Pancreas (tissue), 10 donors: ENCODE measurements around the gene TSPEAR. TPM values are rescaled to one million over a fixed set of nuclear protein-coding genes. Genes with fewer than 3 reads are reported as not detected.
"Not testable (repeated sequence)": the region's sequence is repeated elsewhere in the genome, so short reads cannot be mapped to it uniquely, and the experiment has no call there.

Experiments
- ATAC-seq, 4 donors: fragments of 200-7000 bp; cut with Tn5 transposase; one replicate each; pipeline versions ENCODE4 v1.8.0 to v1.9.1; 2020; ENCODE audit warnings: mild to moderate bottlenecking in 4 of 4, moderate library complexity in 4 of 4
- DNase-seq, 6 donors: peaks; one replicate each; pipeline ENCODE4 v3.0.0-alpha.2; 2020
- FAIRE-seq: peaks from 2 replicates; lab custom pipeline; 2012; peaks lifted over from hg19 to GRCh38; lab: Jason Lieb, UNC
- H3K27ac ChIP-seq, 4 donors: fragments of 200-600 bp; sonication (generic); 1 replicate in 3 of 4; 2 replicates in 1 of 4; pipeline versions ENCODE4 v1.5.0 to v1.8.0; 2020
- H3K27me3 ChIP-seq, 4 donors: fragments of 200-600 bp; one replicate each; pipeline ENCODE4 v1.8.0; 2021
- H3K36me3 ChIP-seq, 3 donors: fragments of 200-600 bp; sonication (generic) in 1 of 3; one replicate each; pipeline versions ENCODE4 v1.5.0 to v1.8.0; 2020 to 2021
- H3K4me1 ChIP-seq, 3 donors: fragments of 200-600 bp; one replicate each; pipeline ENCODE4 v1.8.0; 2021
- H3K4me3 ChIP-seq, 4 donors: fragments of 200-600 bp; sonication (generic) in 2 of 4; one replicate each; pipeline versions ENCODE4 v1.5.0 to v1.8.0; 2020 to 2021
- H3K9me3 ChIP-seq, 4 donors: fragments of 200-600 bp; one replicate each; pipeline ENCODE4 v1.8.0; 2021
- CTCF ChIP-seq, 4 donors: fragments of 200-600 bp; sonication (generic) in 3 of 4; IDR thresholded peaks; one replicate each; pipeline versions ENCODE4 v1.5.0 to v1.8.0; 2021; ENCODE audit warnings: antibody characterized with exemption in 4 of 4
- WGBS, 2 donors: extraction: QIAGEN DNeasy Blood & Tissue Kit; methylation state at CpG; one replicate each; pipeline ENCODE4 v1.1.7; 2013; 5-methylcytosine and 5-hydroxymethylcytosine counted together
- intact Hi-C, 3 donors: fragments of 100-400 bp; cut with DNase I; formaldehyde crosslinking; loops; one replicate each; pipeline versions ENCODE4 v1.11.1 to v1.14.2; 2022
- polyA plus RNA-seq, 2 donors: library from polyadenylated mRNA; stranded (reverse); fragments of 200-250 nt; gene quantifications; one replicate each; pipeline ENCODE4 v1.2.3, GENCODE V29; 2013
- total RNA-seq, 6 donors: library from RNA; stranded (reverse); fragmentation: NEBNext Ultra II Directional in 4 of 6; extraction: Animal tissue kit (Norgen Biotek cat#: 25700) in 4 of 6; gene quantifications; one replicate each; pipeline versions ENCODE4 v1.2.1 to v1.2.4, GENCODE V29; 2021 to 2023
- donor health status: healthy with polysubstance abuse.
- donor health status: DM: no; HTN: no; CAD: no; lungs with moderate emphysema.
- donor health status: DM: no; HTN: no; CAD: no.
- donor health status: control.
- donor health status: control.
- donor health status: Bipolar disorder and iron deficiency.
- donor health status: DM: yes; HTN: yes; CAD: no.
- donor health status: DM: no; HTN: no; CAD: no.
- donor health status: DM: no; HTN: no; CAD: no.
- donor health status: DM: yes; HTN: yes; CAD: no.

Gene TSPEAR
- total and polyA plus RNA-seq, 8 donors: 0.05 to 1.4 (median 0.25) TPM; not detected in 1

GRCh38 chr21:44695184-44695583, 16.2 kb downstream of the TSPEAR start:
- no peak overlapping the region for H3K27ac ChIP-seq
- peaks cover 0 to 11% (median 0%) of the 10 kb centered on the region in 4 donors for H3K27me3 ChIP-seq
- TF ChIP-seq CTCF (IDR thresholded peaks at IDR 0.05): no peak
- H3K4me3 ChIP-seq: no peak overlapping the region
- intact Hi-C loops: no loop called here
- DNase-seq: no peak
- no peaks in the 10 kb centered on the region for H3K36me3 ChIP-seq
- WGBS, 2 donors: 47 to 56% methylated on average over 8 of the region's 8 CpGs
- H3K9me3 ChIP-seq: no peaks in the 10 kb centered on the region
- ATAC-seq: no peak
- H3K4me1 ChIP-seq: no peaks in the 10 kb centered on the region
- FAIRE-seq: no peak

GRCh38 chr21:44694776-44695175, 16.6 kb downstream of the TSPEAR start:
- intact Hi-C loops: no loop called here
- H3K27ac ChIP-seq: no peak overlapping the region
- H3K36me3 ChIP-seq: no peaks in the 10 kb centered on the region
- H3K4me3 ChIP-seq: no peak overlapping the region
- DNase-seq: no peak
- no peak for FAIRE-seq
- no peak for TF ChIP-seq CTCF (IDR thresholded peaks at IDR 0.05)
- no peaks in the 10 kb centered on the region for H3K4me1 ChIP-seq
- H3K27me3 ChIP-seq: peaks cover 0 to 11% (median 0%) of the 10 kb centered on the region in 4 donors
- ATAC-seq: no peak
- WGBS, 2 donors: 58 to 62% methylated on average over 11 of the region's 11 CpGs
- H3K9me3 ChIP-seq: no peaks in the 10 kb centered on the region

GRCh38 chr21:44692798-44693512, 18.4 kb downstream of the TSPEAR start:
- Histone ChIP-seq H3K4me1 (no peaks in the 10 kb centered on the region), H3K9me3 (no peaks in the 10 kb centered on the region), H3K27ac (no peak overlapping the region), H3K4me3 (no peak overlapping the region), H3K27me3 (peaks cover 0 to 10% (median 0%) of the 10 kb centered on the region in 4 donors), H3K36me3 (no peaks in the 10 kb centered on the region)
- intact Hi-C loops: no loop called here
- no peak for DNase-seq
- ATAC-seq: no peak
- FAIRE-seq: no peak
- no peak for TF ChIP-seq CTCF (IDR thresholded peaks at IDR 0.05)
- 49 to 50% methylated on average over 2 of the region's 2 CpGs for WGBS, 2 donors

- TF ChIP-seq CTCF (IDR thresholded peaks at IDR 0.05): no peak
These were observed 19.7 kb downstream of the TSPEAR start for GRCh38 chr21:44691686-44692085.

GRCh38 chr21:44689740-44690139, 21.6 kb downstream of the TSPEAR start:
- 54 to 68% methylated on average over 3 of the region's 3 CpGs for WGBS, 2 donors
- intact Hi-C loops, H3K4me1 ChIP-seq, H3K9me3 ChIP-seq, FAIRE-seq, H3K27ac ChIP-seq, ATAC-seq, DNase-seq, H3K4me3 ChIP-seq, H3K36me3 ChIP-seq: not testable (repeated sequence)
- peaks cover 0 to 10% (median 0%) of the 10 kb centered on the region in 4 donors for H3K27me3 ChIP-seq

More at GRCh38 chr21:44691686-44692085, 19.7 kb downstream of the TSPEAR start:
- intact Hi-C loops: no loop called here
- 21 to 32% methylated on average over 2 of the region's 2 CpGs for WGBS, 2 donors
- Histone ChIP-seq H3K27me3 (peaks cover 0 to 10% (median 0%) of the 10 kb centered on the region in 4 donors), H3K4me3 (no peak overlapping the region), H3K27ac (no peak overlapping the region), H3K36me3 (no peaks in the 10 kb centered on the region), H3K4me1 (no peaks in the 10 kb centered on the region), H3K9me3 (no peaks in the 10 kb centered on the region)
- ATAC-seq (no peak), DNase-seq (no peak), FAIRE-seq (no peak)
